Measurements from ENCODE around the gene KAZN. TPM values are rescaled to one million over a fixed set of nuclear protein-coding genes. Genes with fewer than 3 reads are reported as not detected.

The KAZN gene
- total and polyA plus RNA-seq, 4 donors: 7.6 to 18.8 (median 11.2) TPM

GRCh38 chr1:15154480-15155036 lies 556.1 kb downstream of the KAZN start:
- WGBS, 2 donors: 2 to 6% methylated on average over 37 of the region's 37 CpGs
- H3K9ac ChIP-seq (ENCODE audit: insufficient read depth in 1 of 2, low read length in 2 of 2): peak overlapping the region in 1 of 2 donors; percentile 36
- no peaks in the 10 kb centered on the region for H3K36me3 ChIP-seq (ENCODE audit: control insufficient read depth in 4 of 4, insufficient read depth in 4 of 4, low read length in 4 of 4)
- no peaks in the 10 kb centered on the region for H3K9me3 ChIP-seq (ENCODE audit: control insufficient read depth in 4 of 4, insufficient read depth in 3 of 4, low read length in 3 of 4)
- peak overlapping the region in 1 of 2 donors; percentile 91 for H3K27ac ChIP-seq (ENCODE audit: low read depth in 1 of 2, low read length in 1 of 2)
- no peak for TF ChIP-seq CTCF (IDR thresholded peaks at IDR 0.05; ENCODE audit: control extremely low read depth, extremely low read depth)
- peak overlapping the region; percentile 69 for H3K4me3 ChIP-seq
- peak in 2 of 3 donors; percentile 37 to 58 for DNase-seq
- no peak for ATAC-seq (ENCODE audit: insufficient read depth, low FRiP score)
- H3K27me3 ChIP-seq (ENCODE audit: control insufficient read depth in 3 of 3, insufficient read depth in 3 of 3, low read length in 2 of 3): no peaks in the 10 kb centered on the region
- peaks cover 0 to 55% (median 21%) of the 10 kb centered on the region in 5 donors for H3K4me1 ChIP-seq (ENCODE audit: control insufficient read depth in 5 of 5, insufficient read depth in 5 of 5, low read length in 5 of 5)

- ATAC-seq (ENCODE audit: insufficient read depth, low FRiP score) (no peak), DNase-seq (peak in 1 of 3 donors; percentile 19)
- H3K27me3 ChIP-seq (ENCODE audit: control insufficient read depth in 3 of 3, insufficient read depth in 3 of 3, low read length in 2 of 3): no peaks in the 10 kb centered on the region
- H3K27ac ChIP-seq (ENCODE audit: low read depth in 1 of 2, low read length in 1 of 2): peak overlapping the region in 1 of 2 donors; percentile 58
- TF ChIP-seq CTCF (IDR thresholded peaks at IDR 0.05; ENCODE audit: control extremely low read depth, extremely low read depth): no peak
- no peaks in the 10 kb centered on the region for H3K9me3 ChIP-seq (ENCODE audit: control insufficient read depth in 4 of 4, insufficient read depth in 3 of 4, low read length in 3 of 4)
- no peak overlapping the region for H3K9ac ChIP-seq (ENCODE audit: insufficient read depth in 1 of 2, low read length in 2 of 2)
- H3K36me3 ChIP-seq (ENCODE audit: control insufficient read depth in 4 of 4, insufficient read depth in 4 of 4, low read length in 4 of 4): no peaks in the 10 kb centered on the region
- no peak overlapping the region for H3K4me3 ChIP-seq
- H3K4me1 ChIP-seq (ENCODE audit: control insufficient read depth in 5 of 5, insufficient read depth in 5 of 5, low read length in 5 of 5): peaks cover 0 to 55% (median 21%) of the 10 kb centered on the region in 5 donors
- 87 to 90% methylated on average over 5 of the region's 5 CpGs for WGBS, 2 donors
Observed at GRCh38 chr1:15155191-15155590, 556.7 kb downstream of the KAZN start.

- DNase-seq: peak; percentile 77 to 85 (median 83)
- WGBS, 2 donors: 55 to 57% methylated on average over 11 of the region's 11 CpGs
- H3K27me3 ChIP-seq (ENCODE audit: control insufficient read depth in 3 of 3, insufficient read depth in 3 of 3, low read length in 2 of 3): no peaks in the 10 kb centered on the region
- peaks cover 0 to 55% (median 19%) of the 10 kb centered on the region in 5 donors for H3K4me1 ChIP-seq (ENCODE audit: control insufficient read depth in 5 of 5, insufficient read depth in 5 of 5, low read length in 5 of 5)
- H3K9ac ChIP-seq (ENCODE audit: insufficient read depth in 1 of 2, low read length in 2 of 2): no peak overlapping the region
- H3K4me3 ChIP-seq: no peak overlapping the region
- ATAC-seq (ENCODE audit: insufficient read depth, low FRiP score): no peak
- H3K9me3 ChIP-seq (ENCODE audit: control insufficient read depth in 4 of 4, insufficient read depth in 3 of 4, low read length in 3 of 4): no peaks in the 10 kb centered on the region
- H3K36me3 ChIP-seq (ENCODE audit: control insufficient read depth in 4 of 4, insufficient read depth in 4 of 4, low read length in 4 of 4): no peaks in the 10 kb centered on the region
- peak overlapping the region in 1 of 2 donors; percentile 64 for H3K27ac ChIP-seq (ENCODE audit: low read depth in 1 of 2, low read length in 1 of 2)
- no peak for TF ChIP-seq CTCF (IDR thresholded peaks at IDR 0.05; ENCODE audit: control extremely low read depth, extremely low read depth)
Observed at GRCh38 chr1:15155888-15156741, 557.6 kb downstream of the KAZN start.

Measured in lung (tissue), 12 donors.